HL-60 (cell line): ENCODE measurements around the gene TACC3.

ENCODE experiments used
- DNase-seq, 2 experiments: peaks; one replicate each; pipeline ENCODE4 v3.0.0-alpha.2; 2010 to 2020; ENCODE audit warnings: low read depth in 1 of 2, low spot score in 1 of 2
- H3K27ac ChIP-seq: fragments of 250-450 bp; sonication (Bioruptor Pico); replicated peaks from 2 replicates; pipeline ENCODE4 v1.5.1; 2020; ENCODE audit warnings: mild to moderate bottlenecking, moderate library complexity
- H3K27me3 ChIP-seq: fragments of 250-450 bp; sonication (Bioruptor Pico); 2 replicates; pipeline ENCODE4 v1.5.1; 2021; ENCODE audit warnings: mild to moderate bottlenecking, moderate library complexity; ENCODE audit not compliant: insufficient read depth, poor library complexity, severe bottlenecking
- H3K4me3 ChIP-seq: replicated peaks from 2 replicates; pipeline ENCODE4 v1.5.1; 2011; ENCODE audit warnings: mild to moderate bottlenecking, control low read depth, low read length; ENCODE audit not compliant: insufficient read depth
- GABPA ChIP-seq: IDR thresholded peaks from 2 replicates; pipeline ENCODE4 v1.6.1; 2012; ENCODE audit warnings: low read depth
- POLR2AphosphoS5 ChIP-seq: IDR thresholded peaks from 2 replicates; pipeline ENCODE4 v1.6.1; 2012; ENCODE audit warnings: low read depth
- REST ChIP-seq: IDR thresholded peaks from 2 replicates; pipeline ENCODE4 v1.6.1; 2012; ENCODE audit warnings: low read depth; ENCODE audit not compliant: insufficient replicate concordance
- SPI1 ChIP-seq: IDR thresholded peaks from 2 replicates; pipeline ENCODE4 v1.6.1; 2012; ENCODE audit warnings: low read depth, mild to moderate bottlenecking, borderline replicate concordance
- TF ChIP-seq, protein P1 (sequence below): IDR thresholded peaks from one replicate; pipeline ENCODE4 v1.5.1; 2011; ENCODE audit warnings: low read length, control low read depth, inconsistent platforms; ENCODE audit not compliant: insufficient read depth

TACC3 gene

DNA sequence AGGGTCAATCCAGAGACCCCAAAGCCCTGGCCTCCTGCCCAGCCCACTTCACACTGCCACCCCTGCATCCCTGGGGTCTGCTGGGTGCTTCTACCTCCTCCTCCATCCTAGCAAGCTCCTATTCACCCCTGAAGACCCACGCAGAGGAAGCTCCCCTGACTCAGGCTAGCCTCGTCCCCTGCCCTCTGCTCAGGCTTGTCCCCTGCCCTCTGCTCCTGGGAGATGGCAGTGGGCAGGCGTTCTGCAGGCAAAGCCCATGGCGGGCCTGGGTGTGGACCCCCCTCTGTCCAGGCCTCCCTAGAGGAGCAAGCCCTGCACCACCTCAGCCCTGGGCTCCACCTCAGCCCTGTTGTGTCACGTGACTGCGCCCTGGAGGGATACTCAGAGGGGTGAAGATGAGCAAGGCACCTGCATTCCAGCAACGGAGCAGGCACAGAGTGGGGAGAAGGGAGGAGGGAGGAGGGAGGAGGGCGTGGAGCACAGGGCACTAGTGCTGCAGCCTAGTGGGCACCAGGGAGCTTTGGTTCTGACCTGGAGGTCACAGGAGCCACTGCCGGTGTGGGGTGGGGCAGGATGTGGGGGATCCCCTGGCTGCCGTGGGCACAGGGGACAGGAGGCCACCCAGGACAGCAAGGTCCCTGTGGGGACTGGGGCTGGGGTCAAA, 44.2 kb downstream of the TACC3 start:
- TF ChIP-seq, protein P1, sequence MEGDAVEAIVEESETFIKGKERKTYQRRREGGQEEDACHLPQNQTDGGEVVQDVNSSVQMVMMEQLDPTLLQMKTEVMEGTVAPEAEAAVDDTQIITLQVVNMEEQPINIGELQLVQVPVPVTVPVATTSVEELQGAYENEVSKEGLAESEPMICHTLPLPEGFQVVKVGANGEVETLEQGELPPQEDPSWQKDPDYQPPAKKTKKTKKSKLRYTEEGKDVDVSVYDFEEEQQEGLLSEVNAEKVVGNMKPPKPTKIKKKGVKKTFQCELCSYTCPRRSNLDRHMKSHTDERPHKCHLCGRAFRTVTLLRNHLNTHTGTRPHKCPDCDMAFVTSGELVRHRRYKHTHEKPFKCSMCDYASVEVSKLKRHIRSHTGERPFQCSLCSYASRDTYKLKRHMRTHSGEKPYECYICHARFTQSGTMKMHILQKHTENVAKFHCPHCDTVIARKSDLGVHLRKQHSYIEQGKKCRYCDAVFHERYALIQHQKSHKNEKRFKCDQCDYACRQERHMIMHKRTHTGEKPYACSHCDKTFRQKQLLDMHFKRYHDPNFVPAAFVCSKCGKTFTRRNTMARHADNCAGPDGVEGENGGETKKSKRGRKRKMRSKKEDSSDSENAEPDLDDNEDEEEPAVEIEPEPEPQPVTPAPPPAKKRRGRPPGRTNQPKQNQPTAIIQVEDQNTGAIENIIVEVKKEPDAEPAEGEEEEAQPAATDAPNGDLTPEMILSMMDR: no peak
- TF ChIP-seq SPI1: no peak
- H3K27me3 ChIP-seq: peaks cover 30% of the 10 kb centered on the region
- no peak overlapping the region for H3K4me3 ChIP-seq
- no peak for DNase-seq
- no peak overlapping the region for H3K27ac ChIP-seq

- Histone ChIP-seq H3K4me3 (no peak overlapping the region), H3K27me3 (peaks cover 30% of the 10 kb centered on the region), H3K27ac (no peak overlapping the region)
- TF ChIP-seq SPI1: no peak
- no peak for TF ChIP-seq POLR2AphosphoS5
- TF ChIP-seq GABPA: no peak
- TF ChIP-seq REST: no peak
- TF ChIP-seq, protein P1: no peak
- DNase-seq: no peak
Observed at GRCh38 chr4:1766106-1767060, 45.1 kb downstream of the TACC3 start.

DNA sequence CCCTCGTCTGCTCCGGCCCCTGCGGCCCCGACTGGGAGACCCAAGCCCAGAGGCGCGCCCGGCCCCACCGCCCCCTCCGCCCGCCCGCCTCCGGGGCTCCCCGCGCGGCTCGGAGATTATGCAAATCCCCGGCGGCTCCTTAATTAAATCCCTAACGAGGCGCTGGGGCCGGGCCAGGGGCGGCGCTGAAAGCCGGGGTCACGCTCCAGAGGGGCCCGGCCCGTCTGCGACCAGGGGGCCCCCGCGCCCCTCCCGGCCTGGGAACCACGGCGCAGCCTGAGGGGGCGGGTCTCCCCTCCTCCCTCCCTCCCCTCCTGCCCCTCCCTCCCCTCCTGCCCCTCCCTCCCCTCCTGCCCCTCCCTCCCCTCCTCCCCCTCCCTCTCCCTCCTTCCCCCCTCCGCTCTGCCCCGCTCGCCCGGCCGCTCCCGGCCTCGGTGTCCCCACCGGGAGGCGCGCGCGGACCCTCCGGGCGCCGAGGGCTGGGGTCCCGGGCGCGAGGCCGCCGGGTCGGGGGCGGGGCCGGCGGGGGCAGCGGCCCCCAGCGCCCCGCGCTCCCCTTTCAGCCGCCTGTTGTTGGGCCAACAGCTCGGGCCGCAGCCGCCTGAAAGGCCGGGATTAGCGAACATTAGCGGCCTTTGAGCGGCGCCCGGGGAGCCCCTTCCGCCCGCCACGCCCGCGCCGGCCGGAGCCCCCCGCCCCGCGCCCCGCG, 45.9 kb downstream of the TACC3 start:
- no peak overlapping the region for H3K27ac ChIP-seq
- DNase-seq: no peak
- 0 out of 2 replicates have a peak overlapping the region, but pooled peaks have one; percentile 6 for H3K4me3 ChIP-seq
- peaks cover 30% of the 10 kb centered on the region for H3K27me3 ChIP-seq
- no peak for TF ChIP-seq SPI1
- TF ChIP-seq, protein P1: no peak
- TF ChIP-seq POLR2AphosphoS5: no peak
- TF ChIP-seq REST: no peak
- no peak for TF ChIP-seq GABPA
